Measurements from ENCODE around the gene PACS1.

The PACS1 gene

DNA sequence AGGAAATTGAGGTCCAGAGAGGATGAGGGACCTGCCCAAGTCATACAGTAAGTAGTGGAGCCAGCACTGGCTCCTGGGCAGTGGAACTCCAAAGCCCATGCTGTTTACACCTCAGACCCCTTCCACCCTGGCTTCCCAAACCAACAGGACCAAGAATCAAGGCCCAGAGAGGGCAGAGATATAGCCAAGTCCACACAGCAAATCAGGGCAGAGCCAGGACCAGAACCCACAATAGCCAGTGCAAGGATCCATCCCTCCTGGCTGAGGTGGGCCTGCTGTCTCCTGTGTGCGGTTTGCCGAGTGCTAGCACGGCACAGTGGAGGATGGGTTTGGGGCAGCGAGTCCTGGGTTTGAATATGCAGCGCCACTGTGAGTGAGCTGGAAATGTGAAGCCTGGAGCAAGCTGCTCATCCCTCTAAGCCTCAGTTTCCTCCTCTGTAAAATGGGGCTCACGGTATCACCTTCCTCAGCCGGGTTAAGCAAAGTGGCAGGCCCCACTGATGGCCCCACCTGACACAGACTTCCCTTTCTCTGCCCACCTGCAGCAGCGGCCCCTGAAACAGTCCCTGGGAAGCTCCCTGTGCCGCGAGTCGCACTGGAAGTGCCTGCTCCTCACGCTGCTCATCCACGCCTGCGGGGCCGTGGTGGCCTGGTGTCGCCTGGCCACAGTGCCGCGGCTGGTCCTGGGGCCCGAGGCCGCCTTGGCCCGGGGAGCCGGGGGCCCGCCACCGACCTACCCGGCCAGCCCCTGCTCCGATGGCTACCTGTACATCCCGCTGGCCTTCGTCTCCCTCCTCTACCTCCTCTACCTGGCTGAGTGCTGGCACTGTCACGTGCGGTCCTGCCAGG lies 223.9 kb downstream of the PACS1 start:
- H3K4me3 ChIP-seq (ENCODE audit: low read length, poor library complexity, severe bottlenecking) = no peak overlapping the region
- H3K4me2 ChIP-seq (ENCODE audit: low read depth, low read length, poor library complexity, severe bottlenecking) = no peak overlapping the region
- no peaks in the 10 kb centered on the region for H3K27me3 ChIP-seq (ENCODE audit: insufficient read depth, low read length, poor library complexity, severe bottlenecking)
- TF ChIP-seq, protein P1, sequence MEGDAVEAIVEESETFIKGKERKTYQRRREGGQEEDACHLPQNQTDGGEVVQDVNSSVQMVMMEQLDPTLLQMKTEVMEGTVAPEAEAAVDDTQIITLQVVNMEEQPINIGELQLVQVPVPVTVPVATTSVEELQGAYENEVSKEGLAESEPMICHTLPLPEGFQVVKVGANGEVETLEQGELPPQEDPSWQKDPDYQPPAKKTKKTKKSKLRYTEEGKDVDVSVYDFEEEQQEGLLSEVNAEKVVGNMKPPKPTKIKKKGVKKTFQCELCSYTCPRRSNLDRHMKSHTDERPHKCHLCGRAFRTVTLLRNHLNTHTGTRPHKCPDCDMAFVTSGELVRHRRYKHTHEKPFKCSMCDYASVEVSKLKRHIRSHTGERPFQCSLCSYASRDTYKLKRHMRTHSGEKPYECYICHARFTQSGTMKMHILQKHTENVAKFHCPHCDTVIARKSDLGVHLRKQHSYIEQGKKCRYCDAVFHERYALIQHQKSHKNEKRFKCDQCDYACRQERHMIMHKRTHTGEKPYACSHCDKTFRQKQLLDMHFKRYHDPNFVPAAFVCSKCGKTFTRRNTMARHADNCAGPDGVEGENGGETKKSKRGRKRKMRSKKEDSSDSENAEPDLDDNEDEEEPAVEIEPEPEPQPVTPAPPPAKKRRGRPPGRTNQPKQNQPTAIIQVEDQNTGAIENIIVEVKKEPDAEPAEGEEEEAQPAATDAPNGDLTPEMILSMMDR (conservative IDR thresholded peaks at IDR 0.05; ENCODE audit: low read length) = no peak
- no peak for TF ChIP-seq EZH2phosphoT487 (IDR thresholded peaks at IDR 0.05; ENCODE audit: borderline replicate concordance)
- H3K4me1 ChIP-seq (ENCODE audit: insufficient read depth, low read length, poor library complexity, severe bottlenecking) = peaks cover 11% of the 10 kb centered on the region
- no peaks in the 10 kb centered on the region for H4K20me1 ChIP-seq (ENCODE audit: insufficient read depth, low read length, poor library complexity, severe bottlenecking)
- no peak overlapping the region for H2AFZ ChIP-seq (ENCODE audit: low read length)
- no peaks in the 10 kb centered on the region for H3K79me2 ChIP-seq (ENCODE audit: insufficient read depth, low read length)
- no peak overlapping the region for H3K9ac ChIP-seq (ENCODE audit: low read depth, low read length, poor library complexity, severe bottlenecking)
- H3K9me2 ChIP-seq (replicated peaks; ENCODE audit: low read depth, low read length) = no peaks in the 10 kb centered on the region
- H3K9me3 ChIP-seq (ENCODE audit: insufficient read depth, low read depth, low read length) = no peaks in the 10 kb centered on the region
- no peaks in the 10 kb centered on the region for H3F3A ChIP-seq (ENCODE audit: low read depth)
- no peaks in the 10 kb centered on the region for H3K36me3 ChIP-seq (ENCODE audit: insufficient read depth, low read length)
